Measurements from ENCODE around the gene BMP7.

BMP7 gene

GRCh38 chr20:57301026-57301425 lies 34.6 kb upstream of the BMP7 start:
- Histone ChIP-seq H3K4me1 (ENCODE audit: control insufficient read depth, insufficient read depth, low read length) (no peaks in the 10 kb centered on the region), H3K9me3 (ENCODE audit: control insufficient read depth, low read length) (no peaks in the 10 kb centered on the region), H3K36me3 (ENCODE audit: control insufficient read depth, insufficient read depth, low read length, severe bottlenecking) (no peaks in the 10 kb centered on the region), H3K4me3 (ENCODE audit: low read length) (no peak overlapping the region), H3K9ac (ENCODE audit: low read length) (no peak overlapping the region), H3K27me3 (replicated peaks; ENCODE audit: control insufficient read depth, insufficient read depth, low read length) (peaks cover 51% of the 10 kb centered on the region)
- DNase-seq (ENCODE audit: low read depth) = no peak

GRCh38 chr20:57298457-57298856 lies 32.0 kb upstream of the BMP7 start:
- no peak overlapping the region for H3K4me3 ChIP-seq (ENCODE audit: low read length)
- no peaks in the 10 kb centered on the region for H3K4me1 ChIP-seq (ENCODE audit: control insufficient read depth, insufficient read depth, low read length)
- no peaks in the 10 kb centered on the region for H3K9me3 ChIP-seq (ENCODE audit: control insufficient read depth, low read length)
- no peaks in the 10 kb centered on the region for H3K36me3 ChIP-seq (ENCODE audit: control insufficient read depth, insufficient read depth, low read length, severe bottlenecking)
- no peak for DNase-seq (ENCODE audit: low read depth)
- no peak overlapping the region for H3K9ac ChIP-seq (ENCODE audit: low read length)
- peaks cover 40% of the 10 kb centered on the region for H3K27me3 ChIP-seq (replicated peaks; ENCODE audit: control insufficient read depth, insufficient read depth, low read length)

GRCh38 chr20:57294550-57294949 lies 28.1 kb upstream of the BMP7 start:
- Histone ChIP-seq H3K27me3 (replicated peaks; ENCODE audit: control insufficient read depth, insufficient read depth, low read length) (peaks cover 46% of the 10 kb centered on the region), H3K4me1 (ENCODE audit: control insufficient read depth, insufficient read depth, low read length) (no peaks in the 10 kb centered on the region), H3K36me3 (ENCODE audit: control insufficient read depth, insufficient read depth, low read length, severe bottlenecking) (no peaks in the 10 kb centered on the region), H3K9ac (ENCODE audit: low read length) (no peak overlapping the region), H3K9me3 (ENCODE audit: control insufficient read depth, low read length) (peaks cover 7% of the 10 kb centered on the region), H3K4me3 (ENCODE audit: low read length) (no peak overlapping the region)
- no peak for DNase-seq (ENCODE audit: low read depth)

- Histone ChIP-seq H3K4me1 (ENCODE audit: control insufficient read depth, insufficient read depth, low read length) (peaks cover 2% of the 10 kb centered on the region), H3K36me3 (ENCODE audit: control insufficient read depth, insufficient read depth, low read length, severe bottlenecking) (no peaks in the 10 kb centered on the region), H3K4me3 (ENCODE audit: low read length) (no peak overlapping the region), H3K9me3 (ENCODE audit: control insufficient read depth, low read length) (peaks cover 7% of the 10 kb centered on the region), H3K9ac (ENCODE audit: low read length) (no peak overlapping the region), H3K27me3 (replicated peaks; ENCODE audit: control insufficient read depth, insufficient read depth, low read length) (peaks cover 50% of the 10 kb centered on the region)
- DNase-seq (ENCODE audit: low read depth) = no peak
Measured at GRCh38 chr20:57293995-57294394, 27.6 kb upstream of the BMP7 start.

- no peak overlapping the region for H3K4me3 ChIP-seq (ENCODE audit: low read length)
- peaks cover 14% of the 10 kb centered on the region for H3K4me1 ChIP-seq (ENCODE audit: control insufficient read depth, insufficient read depth, low read length)
- peaks cover 7% of the 10 kb centered on the region for H3K9me3 ChIP-seq (ENCODE audit: control insufficient read depth, low read length)
- no peak for DNase-seq (ENCODE audit: low read depth)
- H3K36me3 ChIP-seq (ENCODE audit: control insufficient read depth, insufficient read depth, low read length, severe bottlenecking) = no peaks in the 10 kb centered on the region
- H3K27me3 ChIP-seq (replicated peaks; ENCODE audit: control insufficient read depth, insufficient read depth, low read length) = peaks cover 59% of the 10 kb centered on the region
- H3K9ac ChIP-seq (ENCODE audit: low read length) = no peak overlapping the region
Measured at GRCh38 chr20:57292611-57293010, 26.2 kb upstream of the BMP7 start.

GRCh38 chr20:57291694-57292093 lies 25.3 kb upstream of the BMP7 start:
- no peak overlapping the region for H3K9ac ChIP-seq (ENCODE audit: low read length)
- H3K4me3 ChIP-seq (ENCODE audit: low read length) = no peak overlapping the region
- H3K36me3 ChIP-seq (ENCODE audit: control insufficient read depth, insufficient read depth, low read length, severe bottlenecking) = no peaks in the 10 kb centered on the region
- DNase-seq (ENCODE audit: low read depth) = no peak
- peaks cover 68% of the 10 kb centered on the region for H3K27me3 ChIP-seq (replicated peaks; ENCODE audit: control insufficient read depth, insufficient read depth, low read length)
- peaks cover 7% of the 10 kb centered on the region for H3K9me3 ChIP-seq (ENCODE audit: control insufficient read depth, low read length)
- H3K4me1 ChIP-seq (ENCODE audit: control insufficient read depth, insufficient read depth, low read length) = peaks cover 14% of the 10 kb centered on the region

GRCh38 chr20:57291003-57291402 lies 24.6 kb upstream of the BMP7 start:
- DNase-seq (ENCODE audit: low read depth) = no peak
- H3K9me3 ChIP-seq (ENCODE audit: control insufficient read depth, low read length) = peaks cover 7% of the 10 kb centered on the region
- no peak overlapping the region for H3K4me3 ChIP-seq (ENCODE audit: low read length)
- no peaks in the 10 kb centered on the region for H3K36me3 ChIP-seq (ENCODE audit: control insufficient read depth, insufficient read depth, low read length, severe bottlenecking)
- no peak overlapping the region for H3K9ac ChIP-seq (ENCODE audit: low read length)
- peaks cover 75% of the 10 kb centered on the region for H3K27me3 ChIP-seq (replicated peaks; ENCODE audit: control insufficient read depth, insufficient read depth, low read length)
- H3K4me1 ChIP-seq (ENCODE audit: control insufficient read depth, insufficient read depth, low read length) = peaks cover 14% of the 10 kb centered on the region

DNA sequence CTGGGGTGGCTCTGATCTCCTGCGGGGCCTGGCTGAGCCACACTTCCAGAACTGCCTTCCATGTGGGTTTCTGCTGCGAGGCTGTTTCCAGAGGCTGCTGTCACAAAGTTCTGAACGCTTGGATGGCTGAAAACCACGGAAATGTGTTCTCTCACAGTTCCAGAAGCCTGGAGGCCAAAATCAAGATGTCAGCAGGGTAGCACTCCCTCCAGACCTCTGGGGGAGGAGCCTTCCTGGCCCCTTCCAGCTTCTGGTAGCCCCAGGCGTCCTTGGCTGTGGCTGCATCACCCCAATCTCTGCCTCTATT lies 23.7 kb upstream of the BMP7 start:
- H3K4me3 ChIP-seq (ENCODE audit: low read length) = no peak overlapping the region
- peaks cover 14% of the 10 kb centered on the region for H3K4me1 ChIP-seq (ENCODE audit: control insufficient read depth, insufficient read depth, low read length)
- no peaks in the 10 kb centered on the region for H3K36me3 ChIP-seq (ENCODE audit: control insufficient read depth, insufficient read depth, low read length, severe bottlenecking)
- peaks cover 79% of the 10 kb centered on the region for H3K27me3 ChIP-seq (replicated peaks; ENCODE audit: control insufficient read depth, insufficient read depth, low read length)
- no peak overlapping the region for H3K9ac ChIP-seq (ENCODE audit: low read length)
- no peak for DNase-seq (ENCODE audit: low read depth)
- H3K9me3 ChIP-seq (ENCODE audit: control insufficient read depth, low read length) = peaks cover 7% of the 10 kb centered on the region

DNA sequence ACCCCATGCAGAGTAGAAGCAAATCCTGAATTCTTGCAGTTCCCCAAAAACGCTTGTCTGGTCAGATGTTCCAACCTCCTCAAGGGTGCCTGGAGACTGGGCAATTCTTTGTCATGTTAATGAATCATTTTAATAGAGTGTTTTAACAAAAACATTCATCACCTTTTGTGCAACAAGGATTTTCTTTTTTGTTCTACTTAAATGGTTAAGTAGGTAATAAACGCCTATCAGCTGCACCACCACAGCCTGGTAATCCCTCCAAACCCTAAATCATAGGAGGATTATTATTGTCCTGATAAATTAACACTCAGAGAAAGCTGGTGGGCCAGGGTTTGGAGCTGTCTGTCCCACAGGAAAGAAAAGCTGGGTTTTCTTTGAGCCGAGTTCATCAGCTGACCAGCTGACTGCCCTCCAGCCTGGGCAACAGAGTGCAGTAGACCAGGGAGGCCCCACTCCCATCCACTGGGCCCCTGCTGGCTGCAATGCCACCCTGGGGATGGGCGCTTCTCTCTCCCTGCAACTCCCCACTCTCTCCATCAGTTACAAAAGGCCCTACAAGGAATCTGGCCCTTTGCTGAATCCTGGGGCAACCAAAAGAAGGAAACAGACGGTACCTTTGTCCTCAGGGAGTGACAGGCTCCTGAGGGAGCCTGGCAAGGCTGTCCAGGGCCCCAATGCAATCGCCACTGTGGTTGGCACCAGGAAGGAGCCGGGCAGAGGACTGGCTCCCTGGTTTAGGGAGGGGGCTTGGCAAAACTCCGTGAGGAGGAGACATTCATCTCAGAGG lies 23.1 kb upstream of the BMP7 start:
- H3K4me1 ChIP-seq (ENCODE audit: control insufficient read depth, insufficient read depth, low read length) = peaks cover 14% of the 10 kb centered on the region
- H3K9ac ChIP-seq (ENCODE audit: low read length) = no peak overlapping the region
- H3K4me3 ChIP-seq (ENCODE audit: low read length) = no peak overlapping the region
- DNase-seq (ENCODE audit: low read depth) = no peak
- peaks cover 79% of the 10 kb centered on the region for H3K27me3 ChIP-seq (replicated peaks; ENCODE audit: control insufficient read depth, insufficient read depth, low read length)
- no peaks in the 10 kb centered on the region for H3K36me3 ChIP-seq (ENCODE audit: control insufficient read depth, insufficient read depth, low read length, severe bottlenecking)
- H3K9me3 ChIP-seq (ENCODE audit: control insufficient read depth, low read length) = peaks cover 7% of the 10 kb centered on the region

DNA sequence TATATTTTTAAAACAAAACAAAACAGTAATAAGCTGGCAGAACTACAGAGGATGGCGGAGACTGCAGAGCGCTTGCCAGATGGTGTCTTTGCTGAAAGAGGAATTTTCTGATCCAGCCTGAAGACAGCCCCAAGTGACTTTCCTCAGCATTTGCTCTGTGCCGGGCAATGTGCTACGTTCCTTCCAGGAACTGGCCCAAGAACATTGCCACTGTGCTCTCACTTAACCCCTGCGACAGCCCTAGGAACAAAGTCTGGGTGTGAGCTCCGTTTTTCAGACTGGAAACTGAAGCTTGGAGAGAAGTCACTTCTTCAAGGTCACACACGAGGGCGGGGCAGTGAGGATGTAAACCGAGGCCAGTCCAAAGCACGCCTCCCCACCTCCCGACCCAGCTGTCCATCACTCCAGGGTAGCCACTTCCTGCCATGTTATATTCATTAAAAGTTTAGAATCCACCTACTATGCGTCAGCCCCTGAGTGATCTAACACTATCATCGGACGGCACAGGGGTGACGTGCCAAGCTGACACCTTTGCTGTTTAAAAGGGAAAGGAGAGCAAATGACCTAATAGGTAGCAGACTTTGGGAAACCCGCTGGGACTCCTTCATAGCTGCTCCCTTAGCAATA lies 22.3 kb upstream of the BMP7 start:
- Histone ChIP-seq H3K9me3 (ENCODE audit: control insufficient read depth, low read length) (peaks cover 7% of the 10 kb centered on the region), H3K9ac (ENCODE audit: low read length) (no peak overlapping the region), H3K36me3 (ENCODE audit: control insufficient read depth, insufficient read depth, low read length, severe bottlenecking) (no peaks in the 10 kb centered on the region), H3K4me1 (ENCODE audit: control insufficient read depth, insufficient read depth, low read length) (peaks cover 14% of the 10 kb centered on the region), H3K27me3 (replicated peaks; ENCODE audit: control insufficient read depth, insufficient read depth, low read length) (peaks cover 82% of the 10 kb centered on the region), H3K4me3 (ENCODE audit: low read length) (no peak overlapping the region)
- DNase-seq (ENCODE audit: low read depth) = no peak

DNA sequence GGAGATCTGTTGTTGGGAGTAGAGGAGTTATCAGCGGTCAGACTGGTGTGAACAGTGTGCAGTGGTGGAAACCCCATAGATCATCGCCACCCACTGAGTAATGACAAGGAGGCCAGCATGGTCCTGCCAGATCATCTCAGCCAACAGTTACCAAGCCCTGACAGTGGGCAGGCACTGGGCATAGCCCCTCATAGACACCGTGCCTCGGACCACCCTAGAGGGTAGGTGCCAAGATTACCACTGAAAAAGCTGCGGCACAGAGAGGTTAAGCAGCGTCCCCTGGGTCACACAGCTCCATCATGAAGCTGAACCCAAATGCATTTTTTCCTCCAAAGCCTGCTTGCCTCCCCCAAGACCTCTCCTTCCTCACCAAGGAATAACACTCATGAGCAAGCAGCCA lies 21.5 kb upstream of the BMP7 start:
- no peak overlapping the region for H3K4me3 ChIP-seq (ENCODE audit: low read length)
- H3K4me1 ChIP-seq (ENCODE audit: control insufficient read depth, insufficient read depth, low read length) = peaks cover 14% of the 10 kb centered on the region
- no peak for DNase-seq (ENCODE audit: low read depth)
- peaks cover 85% of the 10 kb centered on the region for H3K27me3 ChIP-seq (replicated peaks; ENCODE audit: control insufficient read depth, insufficient read depth, low read length)
- H3K9ac ChIP-seq (ENCODE audit: low read length) = no peak overlapping the region
- H3K36me3 ChIP-seq (ENCODE audit: control insufficient read depth, insufficient read depth, low read length, severe bottlenecking) = no peaks in the 10 kb centered on the region
- H3K9me3 ChIP-seq (ENCODE audit: control insufficient read depth, low read length) = peaks cover 7% of the 10 kb centered on the region

Measured in adipocyte (in vitro differentiated cells).